Neural progenitor cell (in vitro differentiated cells): ENCODE data around the gene CNTN3.

Source experiments
- CTCF ChIP-seq: fragments of 200-600 bp; sonication (generic); IDR thresholded peaks from 2 replicates; pipeline ENCODE4 v1.5.1; 2017; ENCODE audit warnings: antibody characterized with exemption, mild to moderate bottlenecking
- EZH2 ChIP-seq: fragments of 200-600 bp; sonication (generic); IDR thresholded peaks from 2 replicates; pipeline ENCODE4 v1.6.1; 2017; ENCODE audit warnings: antibody characterized with exemption, mild to moderate bottlenecking, moderate library complexity
- EZH2phosphoT487 ChIP-seq: fragments of 200-600 bp; sonication (generic); IDR thresholded peaks from 2 replicates; pipeline ENCODE4 v1.6.1; 2017; ENCODE audit warnings: antibody characterized with exemption

DNA sequence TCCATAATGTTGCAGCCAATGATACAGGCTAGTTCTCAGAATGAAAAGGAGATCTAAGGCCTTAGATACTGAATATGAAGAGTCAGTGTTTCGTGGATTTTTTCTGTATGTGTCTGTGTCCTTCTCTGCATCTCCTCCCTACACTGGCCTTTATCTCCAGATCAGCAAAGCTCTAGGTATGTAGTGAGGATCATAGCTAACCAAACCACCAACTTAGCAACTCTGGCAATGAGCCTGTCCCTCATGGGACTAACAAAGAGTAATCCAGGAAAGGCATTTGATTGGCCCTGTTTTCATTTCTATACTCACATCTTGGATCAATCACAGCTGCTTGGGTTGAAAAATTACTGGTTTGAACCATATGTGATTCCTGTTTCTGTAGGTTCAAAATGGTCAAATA is 18.6 kb upstream of the CNTN3 start:
- TF ChIP-seq EZH2phosphoT487, result no peak
- TF ChIP-seq CTCF, result no peak
- no peak for TF ChIP-seq EZH2
